ENCODE data around the gene BICDL1. TPM values are rescaled to one million over a fixed set of nuclear protein-coding genes. Genes with fewer than 3 reads are reported as not detected.

The BICDL1 gene
- total and polyA plus RNA-seq, 8 donors, result 2.0 to 23.0 (median 6.8) TPM

- H3K4me3 ChIP-seq, result no peak overlapping the region
- peaks cover 0 to 7% (median 0%) of the 10 kb centered on the region in 3 donors for H3K4me1 ChIP-seq
- ATAC-seq (no peak), FAIRE-seq (no peak), DNase-seq (peak in 2 of 6 donors; percentile 55 to 73)
- no peaks in the 10 kb centered on the region for H3K27me3 ChIP-seq
- intact Hi-C loops (cut with DNase I), result no loop called here
- no peak overlapping the region for H3K27ac ChIP-seq
- no peaks in the 10 kb centered on the region for H3K9me3 ChIP-seq
- no peak for TF ChIP-seq CTCF (IDR thresholded peaks at IDR 0.05)
- 86 to 87% methylated on average over 12 of the region's 12 CpGs for WGBS, 2 donors
- H3K36me3 ChIP-seq, result peaks cover 0 to 6% (median 0%) of the 10 kb centered on the region in 3 donors
Measured at GRCh38 chr12:120091371-120092090, 102.5 kb downstream of the BICDL1 start.

GRCh38 chr12:120092551-120093335 lies 103.7 kb downstream of the BICDL1 start:
- Histone ChIP-seq H3K27me3 (no peaks in the 10 kb centered on the region), H3K4me3 (no peak overlapping the region), H3K9me3 (no peaks in the 10 kb centered on the region), H3K27ac (no peak overlapping the region), H3K4me1 (peaks cover 0 to 2% (median 0%) of the 10 kb centered on the region in 3 donors), H3K36me3 (peaks cover 0 to 14% (median 4%) of the 10 kb centered on the region in 3 donors)
- no peak for FAIRE-seq
- 89% methylated on average over 23 of the region's 23 CpGs for WGBS, 2 donors
- DNase-seq, result peak in 1 of 6 donors; percentile 55
- intact Hi-C loops (cut with DNase I), result no loop called here
- no peak for ATAC-seq
- TF ChIP-seq CTCF (IDR thresholded peaks at IDR 0.05), result no peak

- Histone ChIP-seq H3K4me3 (no peak overlapping the region), H3K4me1 (no peaks in the 10 kb centered on the region), H3K27ac (no peak overlapping the region), H3K9me3 (no peaks in the 10 kb centered on the region), H3K27me3 (no peaks in the 10 kb centered on the region), H3K36me3 (peaks cover 0 to 17% (median 4%) of the 10 kb centered on the region in 3 donors)
- 88 to 91% methylated on average over 4 of the region's 4 CpGs for WGBS, 2 donors
- DNase-seq (peak in 1 of 6 donors; percentile 70), FAIRE-seq (no peak), ATAC-seq (no peak)
- intact Hi-C loops (cut with DNase I), result no loop called here
- no peak for TF ChIP-seq CTCF (IDR thresholded peaks at IDR 0.05)
Measured at GRCh38 chr12:120093336-120093591, 104.2 kb downstream of the BICDL1 start.

GRCh38 chr12:120093592-120094355 lies 104.7 kb downstream of the BICDL1 start:
- no peak overlapping the region for H3K4me3 ChIP-seq
- no peak for TF ChIP-seq CTCF (IDR thresholded peaks at IDR 0.05)
- H3K4me1 ChIP-seq, result no peaks in the 10 kb centered on the region
- H3K27ac ChIP-seq, result no peak overlapping the region
- DNase-seq (peak in 2 of 6 donors; percentile 55 to 86), ATAC-seq (peak in 1 of 4 donors; percentile 7), FAIRE-seq (no peak)
- H3K27me3 ChIP-seq, result no peaks in the 10 kb centered on the region
- peaks cover 0 to 22% (median 4%) of the 10 kb centered on the region in 3 donors for H3K36me3 ChIP-seq
- intact Hi-C loops (cut with DNase I), result no loop called here
- H3K9me3 ChIP-seq, result no peaks in the 10 kb centered on the region
- WGBS, 2 donors, result 71 to 74% methylated on average over 16 to 17 of the region's 17 CpGs

Data from pancreas (tissue), 10 donors.